Measurements from ENCODE around the gene SHKBP1.

DNA sequence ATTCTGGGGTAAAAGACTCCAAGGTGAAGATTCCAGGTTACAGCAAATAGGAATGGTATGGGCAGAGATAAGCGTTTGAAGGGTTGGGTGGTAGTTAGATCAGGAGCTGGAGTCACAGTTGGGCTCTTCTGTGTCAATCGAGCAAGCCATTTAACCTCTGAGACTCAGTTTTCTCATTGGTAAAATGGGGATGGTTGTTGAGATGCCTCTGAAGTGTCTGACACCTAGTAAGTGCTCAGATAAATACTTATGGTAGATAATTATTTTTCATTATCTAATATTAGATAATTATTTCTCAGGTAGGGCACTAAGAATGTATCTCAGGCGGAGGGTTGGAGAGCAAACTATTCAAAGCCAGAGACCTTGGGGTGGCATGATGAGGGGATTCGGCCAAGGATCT, 32.3 kb downstream of the SHKBP1 start:
- TF ChIP-seq FOXA1 (IDR thresholded peaks at IDR 0.05) (no peak), L3MBTL2 (conservative IDR thresholded peaks at IDR 0.05) (no peak), SUZ12 (IDR thresholded peaks at IDR 0.05) (no peak), NFRKB (IDR thresholded peaks at IDR 0.05) (no peak), SP1 (IDR thresholded peaks at IDR 0.05) (no peak), ELF4 (IDR thresholded peaks at IDR 0.05) (no peak), BHLHE40 (IDR thresholded peaks at IDR 0.05; ENCODE audit: borderline replicate concordance) (no peak), FOXM1 (IDR thresholded peaks at IDR 0.05; ENCODE audit: borderline replicate concordance) (no peak), FOXK2 (IDR thresholded peaks at IDR 0.05) (no peak), ZNF384 (IDR thresholded peaks at IDR 0.05) (no peak), CTBP1 (IDR thresholded peaks at IDR 0.05; ENCODE audit: borderline replicate concordance) (no peak), TARDBP (IDR thresholded peaks at IDR 0.05) (no peak)
- TF ChIP-seq, protein P1, sequence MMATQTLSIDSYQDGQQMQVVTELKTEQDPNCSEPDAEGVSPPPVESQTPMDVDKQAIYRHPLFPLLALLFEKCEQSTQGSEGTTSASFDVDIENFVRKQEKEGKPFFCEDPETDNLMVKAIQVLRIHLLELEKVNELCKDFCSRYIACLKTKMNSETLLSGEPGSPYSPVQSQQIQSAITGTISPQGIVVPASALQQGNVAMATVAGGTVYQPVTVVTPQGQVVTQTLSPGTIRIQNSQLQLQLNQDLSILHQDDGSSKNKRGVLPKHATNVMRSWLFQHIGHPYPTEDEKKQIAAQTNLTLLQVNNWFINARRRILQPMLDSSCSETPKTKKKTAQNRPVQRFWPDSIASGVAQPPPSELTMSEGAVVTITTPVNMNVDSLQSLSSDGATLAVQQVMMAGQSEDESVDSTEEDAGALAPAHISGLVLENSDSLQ (IDR thresholded peaks at IDR 0.05) = no peak

All from HEK293T (cell line).